Osteoblast (primary cell): Measurements from ENCODE around the gene ATXN7L1. TPM values are rescaled to one million over a fixed set of nuclear protein-coding genes. Genes with fewer than 3 reads are reported as not detected.

Experiments
- DNase-seq: peaks from one replicate; pipeline ENCODE4 v3.0.0; 2011; ENCODE audit warnings: low spot score, mixed read lengths; ENCODE audit not compliant: insufficient read length; ENCODE audit errors: missing footprints
- H2AFZ ChIP-seq: 2 replicates; pipeline ENCODE4 v1.6.0; 2011; ENCODE audit warnings: mild to moderate bottlenecking, low read length
- H3K27ac ChIP-seq: 2 replicates; pipeline ENCODE4 v1.5.1; 2011; ENCODE audit warnings: mild to moderate bottlenecking, low read depth, low read length, moderate library complexity
- H3K27me3 ChIP-seq: 2 replicates; pipeline ENCODE4 v1.6.0; 2012; ENCODE audit warnings: mild to moderate bottlenecking, control low read depth, inconsistent platforms, low read length, moderate library complexity; ENCODE audit not compliant: insufficient read depth
- H3K36me3 ChIP-seq: 2 replicates; pipeline ENCODE4 v1.5.1; 2011; ENCODE audit warnings: mild to moderate bottlenecking, low read length, control low read depth, moderate library complexity; ENCODE audit not compliant: insufficient read depth
- H3K4me1 ChIP-seq: 2 replicates; pipeline ENCODE4 v1.5.1; 2011; ENCODE audit warnings: mild to moderate bottlenecking, low read length, control low read depth, moderate library complexity; ENCODE audit not compliant: insufficient read depth
- H3K4me2 ChIP-seq: 2 replicates; pipeline ENCODE4 v1.6.0; 2011; ENCODE audit warnings: mild to moderate bottlenecking, low read length; ENCODE audit not compliant: insufficient read depth
- H3K4me3 ChIP-seq: fragments of 200-600 bp; sonication (generic); 3 replicates; pipeline ENCODE4 v1.5.1; 2012; ENCODE audit warnings: mild to moderate bottlenecking, low read length, inconsistent platforms; ENCODE audit not compliant: insufficient read depth
- H3K79me2 ChIP-seq: 2 replicates; pipeline ENCODE4 v1.6.0; 2012; ENCODE audit warnings: mild to moderate bottlenecking, low read length, control low read depth, inconsistent platforms; ENCODE audit not compliant: insufficient read depth
- H3K9me3 ChIP-seq: 2 replicates; pipeline ENCODE4 v1.5.1; 2011; ENCODE audit warnings: low read depth, low read length, control low read depth
- H4K20me1 ChIP-seq: 2 replicates; pipeline ENCODE4 v1.6.0; 2012; ENCODE audit warnings: mild to moderate bottlenecking, low read length, control low read depth; ENCODE audit not compliant: insufficient read depth
- total RNA-seq: library from RNA; depleted of rRNA; stranded (reverse); fragments of >200 nt; gene quantifications from 2 replicates; pipeline ENCODE4 v1.2.3, GENCODE V29; 2012
- TF ChIP-seq, protein P1 (sequence below): IDR thresholded peaks from 2 replicates; pipeline ENCODE4 v1.5.1; 2011; ENCODE audit warnings: mild to moderate bottlenecking, low read depth, low read length, moderate library complexity; ENCODE audit errors: extremely low read depth

The ATXN7L1 gene
- total RNA-seq, 1 donor: 9.0 TPM

- no peak overlapping the region for H3K4me2 ChIP-seq
- peaks cover 28% of the 10 kb centered on the region for H3K4me1 ChIP-seq
- no peaks in the 10 kb centered on the region for H3K9me3 ChIP-seq
- no peaks in the 10 kb centered on the region for H3K79me2 ChIP-seq
- no peak overlapping the region for H2AFZ ChIP-seq
- DNase-seq: no peak
- H3K4me3 ChIP-seq: no peak overlapping the region
- H4K20me1 ChIP-seq: no peaks in the 10 kb centered on the region
- no peaks in the 10 kb centered on the region for H3K27me3 ChIP-seq
- TF ChIP-seq, protein P1, sequence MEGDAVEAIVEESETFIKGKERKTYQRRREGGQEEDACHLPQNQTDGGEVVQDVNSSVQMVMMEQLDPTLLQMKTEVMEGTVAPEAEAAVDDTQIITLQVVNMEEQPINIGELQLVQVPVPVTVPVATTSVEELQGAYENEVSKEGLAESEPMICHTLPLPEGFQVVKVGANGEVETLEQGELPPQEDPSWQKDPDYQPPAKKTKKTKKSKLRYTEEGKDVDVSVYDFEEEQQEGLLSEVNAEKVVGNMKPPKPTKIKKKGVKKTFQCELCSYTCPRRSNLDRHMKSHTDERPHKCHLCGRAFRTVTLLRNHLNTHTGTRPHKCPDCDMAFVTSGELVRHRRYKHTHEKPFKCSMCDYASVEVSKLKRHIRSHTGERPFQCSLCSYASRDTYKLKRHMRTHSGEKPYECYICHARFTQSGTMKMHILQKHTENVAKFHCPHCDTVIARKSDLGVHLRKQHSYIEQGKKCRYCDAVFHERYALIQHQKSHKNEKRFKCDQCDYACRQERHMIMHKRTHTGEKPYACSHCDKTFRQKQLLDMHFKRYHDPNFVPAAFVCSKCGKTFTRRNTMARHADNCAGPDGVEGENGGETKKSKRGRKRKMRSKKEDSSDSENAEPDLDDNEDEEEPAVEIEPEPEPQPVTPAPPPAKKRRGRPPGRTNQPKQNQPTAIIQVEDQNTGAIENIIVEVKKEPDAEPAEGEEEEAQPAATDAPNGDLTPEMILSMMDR: no peak
- peak overlapping the region; percentile 40 for H3K27ac ChIP-seq
- H3K36me3 ChIP-seq: no peaks in the 10 kb centered on the region
Measured at GRCh38 chr7:105776986-105777910, 99.2 kb downstream of the ATXN7L1 start.

DNA sequence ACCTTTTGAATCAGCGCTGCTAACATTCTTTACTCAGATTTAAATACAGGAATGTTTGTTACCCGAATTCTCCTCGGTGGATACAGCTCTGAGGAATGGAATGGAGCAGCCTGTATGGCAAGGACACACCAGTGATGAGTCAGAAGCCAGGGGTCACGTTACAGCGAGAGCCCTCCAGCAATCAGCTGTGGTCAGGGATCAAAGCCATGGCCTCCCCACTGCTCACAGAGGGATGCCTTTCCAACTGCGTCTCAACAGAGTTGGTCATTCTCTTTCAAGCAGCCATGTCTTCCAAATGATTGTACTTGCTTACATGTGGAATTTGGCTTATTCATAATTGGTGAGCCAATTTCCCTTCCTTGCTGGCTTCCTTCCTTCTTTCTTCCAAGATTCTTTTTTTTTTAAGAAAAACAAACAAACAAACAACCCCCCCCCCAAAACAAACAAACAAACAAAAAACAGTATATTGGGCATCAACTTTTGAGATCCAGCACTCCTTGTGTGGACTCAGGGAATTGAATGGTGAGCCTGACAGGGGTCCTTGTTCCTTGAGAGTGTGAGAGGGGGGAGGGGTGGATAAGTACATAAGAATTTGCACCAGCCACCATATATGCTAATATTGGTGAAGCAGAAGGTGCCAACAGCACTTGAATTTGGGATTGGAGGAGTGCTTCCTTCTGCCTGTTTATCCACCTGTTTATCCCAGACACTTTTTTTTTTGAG lies 100.2 kb downstream of the ATXN7L1 start:
- peak; percentile 87 for DNase-seq
- H3K4me3 ChIP-seq: no peak overlapping the region
- TF ChIP-seq, protein P1: no peak
- no peak overlapping the region for H2AFZ ChIP-seq
- peak overlapping the region; percentile 53 for H3K27ac ChIP-seq
- no peaks in the 10 kb centered on the region for H4K20me1 ChIP-seq
- peak overlapping the region; percentile 46 for H3K4me2 ChIP-seq
- no peaks in the 10 kb centered on the region for H3K27me3 ChIP-seq
- H3K4me1 ChIP-seq: peaks cover 26% of the 10 kb centered on the region
- H3K9me3 ChIP-seq: no peaks in the 10 kb centered on the region
- H3K79me2 ChIP-seq: no peaks in the 10 kb centered on the region
- no peaks in the 10 kb centered on the region for H3K36me3 ChIP-seq

DNA sequence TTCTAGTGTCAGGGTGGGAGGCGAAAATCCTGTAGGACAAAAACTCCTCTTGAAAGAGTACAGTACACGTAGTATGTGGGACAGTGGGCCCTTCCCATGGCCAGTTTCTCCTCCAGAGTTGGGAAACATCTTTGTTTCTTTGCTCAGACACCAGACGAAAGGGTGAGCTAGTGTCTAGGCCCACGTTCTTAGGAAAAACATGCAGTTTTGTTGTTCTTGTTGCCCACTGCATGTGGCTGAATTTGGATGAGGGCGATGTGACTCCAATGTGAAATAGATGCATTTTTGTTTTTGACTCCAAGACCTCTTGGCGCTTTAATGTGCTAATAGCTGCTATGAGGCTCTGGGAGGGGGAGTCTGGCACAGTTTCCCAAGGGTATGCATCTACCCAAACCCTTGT lies 100.8 kb downstream of the ATXN7L1 start:
- H3K27me3 ChIP-seq: no peaks in the 10 kb centered on the region
- H3K4me1 ChIP-seq: peaks cover 26% of the 10 kb centered on the region
- no peaks in the 10 kb centered on the region for H3K9me3 ChIP-seq
- no peak for DNase-seq
- H3K27ac ChIP-seq: peak overlapping the region; percentile 53
- H3K36me3 ChIP-seq: no peaks in the 10 kb centered on the region
- H3K79me2 ChIP-seq: no peaks in the 10 kb centered on the region
- TF ChIP-seq, protein P1: no peak
- H4K20me1 ChIP-seq: no peaks in the 10 kb centered on the region
- peak overlapping the region; percentile 46 for H3K4me2 ChIP-seq
- H2AFZ ChIP-seq: no peak overlapping the region
- H3K4me3 ChIP-seq: peak overlapping the region; percentile 1

DNA sequence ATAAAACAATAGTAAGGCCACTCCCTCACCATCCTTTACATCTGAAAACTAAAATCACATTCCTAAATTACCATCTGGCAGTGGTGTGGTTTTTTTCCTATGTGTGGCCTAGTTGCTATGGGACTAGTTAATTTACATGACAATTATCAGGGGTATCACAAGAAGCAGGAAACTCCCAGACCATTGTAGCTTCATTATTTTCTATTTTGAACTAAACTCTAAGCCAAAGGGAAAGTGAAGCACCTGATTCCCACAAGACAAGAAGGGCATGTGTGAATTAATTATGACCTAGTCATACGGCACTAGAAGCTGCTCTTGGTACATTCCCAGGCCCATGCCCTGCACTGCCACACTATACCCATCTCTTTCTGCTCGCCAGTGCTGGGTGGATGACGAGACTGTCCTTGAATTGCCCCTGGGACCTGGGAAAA lies 103.4 kb downstream of the ATXN7L1 start:
- Histone ChIP-seq H3K9me3 (no peaks in the 10 kb centered on the region), H3K4me1 (peaks cover 34% of the 10 kb centered on the region), H3K27ac (no peak overlapping the region), H4K20me1 (no peaks in the 10 kb centered on the region), H2AFZ (no peak overlapping the region), H3K4me2 (no peak overlapping the region), H3K4me3 (no peak overlapping the region), H3K79me2 (no peaks in the 10 kb centered on the region), H3K27me3 (no peaks in the 10 kb centered on the region), H3K36me3 (no peaks in the 10 kb centered on the region)
- no peak for DNase-seq
- TF ChIP-seq, protein P1: no peak
